PC-9 (cell line): ENCODE measurements around the gene HPS1. TPM values are rescaled to one million over a fixed set of nuclear protein-coding genes. Genes with fewer than 3 reads are reported as not detected.

ENCODE experiments used
- BruUV-seq: library from RNA; stranded (reverse); fragments of 400-500 nt; replicated peaks from 2 replicates; lab custom pipeline; 2021; lab: Mats Ljungman, UMichigan
- CTCF ChIA-PET: fragments of 300-600 bp; sonication (Branson Sonifier 250); formaldehyde crosslinking; loops from one replicate; lab custom pipeline; 2022; ENCODE audit warnings: antibody characterized with exemption; lab: Charles Lee
- POLR2A ChIA-PET: fragments of 300-600 bp; sonication (Branson Sonifier 250); formaldehyde crosslinking; loops from one replicate; lab custom pipeline; 2022; ENCODE audit warnings: antibody characterized with exemption; ENCODE audit not compliant: unreplicated experiment; lab: Charles Lee
- DNase-seq, 2 experiments: peaks; one replicate each; pipeline versions ENCODE4 v3.0.0 to v3.0.0-alpha.2; 2015 to 2022; ENCODE audit warnings: mixed read lengths in 1 of 2
- H2AFZ ChIP-seq: fragments of 200-600 bp; sonication (generic); 2 replicates; pipeline ENCODE4 v1.8.1; 2017; ENCODE audit warnings: antibody characterized with exemption
- H3F3A ChIP-seq: fragments of 200-600 bp; sonication (generic); 2 replicates; pipeline ENCODE4 v1.8.1; 2017; ENCODE audit warnings: antibody characterized with exemption, mild to moderate bottlenecking, low read depth; ENCODE audit not compliant: insufficient read depth
- H3K27ac ChIP-seq: fragments of 200-600 bp; sonication (generic); 2 replicates; pipeline ENCODE4 v1.6.1; 2016; ENCODE audit warnings: mixed run types
- H3K27me3 ChIP-seq: fragments of 200-600 bp; sonication (generic); 2 replicates; pipeline ENCODE4 v1.6.1; 2016; ENCODE audit warnings: low read depth, mixed run types; ENCODE audit not compliant: insufficient read depth
- H3K36me3 ChIP-seq: fragments of 200-600 bp; sonication (generic); 2 replicates; pipeline ENCODE4 v1.6.1; 2016; ENCODE audit warnings: low read depth, mixed run types
- H3K4me1 ChIP-seq: fragments of 200-600 bp; sonication (generic); replicated peaks from 2 replicates; pipeline ENCODE4 v1.6.1; 2016; ENCODE audit warnings: mixed run types; ENCODE audit not compliant: insufficient read depth
- H3K4me2 ChIP-seq: fragments of 200-600 bp; sonication (generic); 2 replicates; pipeline ENCODE4 v1.6.1; 2017; ENCODE audit warnings: mixed run types
- H3K4me3 ChIP-seq: fragments of 200-600 bp; sonication (generic); 2 replicates; pipeline ENCODE4 v1.6.1; 2016; ENCODE audit warnings: mixed run types
- H3K79me2 ChIP-seq: fragments of 200-600 bp; sonication (generic); 2 replicates; pipeline ENCODE4 v1.6.1; 2017; ENCODE audit warnings: low read depth, mixed run types
- H3K9me2 ChIP-seq: fragments of 200-600 bp; sonication (generic); 2 replicates; pipeline ENCODE4 v1.8.1; 2017; ENCODE audit warnings: mild to moderate bottlenecking; ENCODE audit not compliant: insufficient read depth
- H3K9me3 ChIP-seq: fragments of 200-600 bp; sonication (generic); 2 replicates; pipeline ENCODE4 v1.8.1; 2016; ENCODE audit warnings: low read depth; ENCODE audit not compliant: insufficient read depth
- H4K20me1 ChIP-seq: fragments of 200-600 bp; sonication (generic); 2 replicates; pipeline ENCODE4 v1.8.1; 2017; ENCODE audit not compliant: insufficient read depth
- EZH2 ChIP-seq: fragments of 200-600 bp; sonication (generic); IDR thresholded peaks from 2 replicates; pipeline ENCODE4 v1.8.0; 2017; ENCODE audit warnings: antibody characterized with exemption, low read depth
- intact Hi-C: fragments of 100-400 bp; cut with micrococcal nuclease; formaldehyde crosslinking; loops from one replicate; pipeline ENCODE4 v1.10.0; 2022; ENCODE audit not compliant: unreplicated experiment
- total RNA-seq: library from RNA; stranded (reverse); gene quantifications from 2 replicates; pipeline ENCODE4 v1.2.3, GENCODE V29; 2021
- TF ChIP-seq, protein P1 (sequence below): fragments of 200-600 bp; sonication (generic); conservative IDR thresholded peaks from 2 replicates; pipeline ENCODE4 v1.6.1; 2017; ENCODE audit warnings: mixed run types, antibody characterized with exemption, mild to moderate bottlenecking, moderate library complexity

HPS1 gene
- total RNA-seq, 1 experiment from 2014 or later = 43.2 TPM

GRCh38 chr10:98394851-98395440 is 51.8 kb downstream of the HPS1 start:
- Histone ChIP-seq H3K9me3 (no peaks in the 10 kb centered on the region), H3K27ac (no peak overlapping the region), H3K4me1 (no peaks in the 10 kb centered on the region), H3K79me2 (no peaks in the 10 kb centered on the region), H4K20me1 (no peaks in the 10 kb centered on the region), H3F3A (no peaks in the 10 kb centered on the region), H3K9me2 (no peaks in the 10 kb centered on the region), H2AFZ (no peak overlapping the region), H3K27me3 (no peaks in the 10 kb centered on the region), H3K36me3 (no peaks in the 10 kb centered on the region), H3K4me3 (no peak overlapping the region), H3K4me2 (no peak overlapping the region)
- CTCF ChIA-PET = no interaction called here
- POLR2A ChIA-PET = interaction anchor here (0.6 kb wide), 2 partner anchors 9 to 72 kb away, joined by 5 to 12 read pairs; no protein-coding TSS in a partner anchor
- TF ChIP-seq, protein P1, sequence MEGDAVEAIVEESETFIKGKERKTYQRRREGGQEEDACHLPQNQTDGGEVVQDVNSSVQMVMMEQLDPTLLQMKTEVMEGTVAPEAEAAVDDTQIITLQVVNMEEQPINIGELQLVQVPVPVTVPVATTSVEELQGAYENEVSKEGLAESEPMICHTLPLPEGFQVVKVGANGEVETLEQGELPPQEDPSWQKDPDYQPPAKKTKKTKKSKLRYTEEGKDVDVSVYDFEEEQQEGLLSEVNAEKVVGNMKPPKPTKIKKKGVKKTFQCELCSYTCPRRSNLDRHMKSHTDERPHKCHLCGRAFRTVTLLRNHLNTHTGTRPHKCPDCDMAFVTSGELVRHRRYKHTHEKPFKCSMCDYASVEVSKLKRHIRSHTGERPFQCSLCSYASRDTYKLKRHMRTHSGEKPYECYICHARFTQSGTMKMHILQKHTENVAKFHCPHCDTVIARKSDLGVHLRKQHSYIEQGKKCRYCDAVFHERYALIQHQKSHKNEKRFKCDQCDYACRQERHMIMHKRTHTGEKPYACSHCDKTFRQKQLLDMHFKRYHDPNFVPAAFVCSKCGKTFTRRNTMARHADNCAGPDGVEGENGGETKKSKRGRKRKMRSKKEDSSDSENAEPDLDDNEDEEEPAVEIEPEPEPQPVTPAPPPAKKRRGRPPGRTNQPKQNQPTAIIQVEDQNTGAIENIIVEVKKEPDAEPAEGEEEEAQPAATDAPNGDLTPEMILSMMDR = no peak
- no peak for TF ChIP-seq EZH2
- no peak for DNase-seq
- BruUV-seq = no TSS peak
- intact Hi-C loops = no loop called here

- no peak overlapping the region for H3K4me2 ChIP-seq
- BruUV-seq = no TSS peak
- no peak overlapping the region for H2AFZ ChIP-seq
- no peaks in the 10 kb centered on the region for H3F3A ChIP-seq
- H3K4me1 ChIP-seq = no peaks in the 10 kb centered on the region
- intact Hi-C loops = no loop called here
- no peak for DNase-seq
- ChIA-PET POLR2A (no interaction called here), CTCF (no interaction called here)
- no peaks in the 10 kb centered on the region for H3K27me3 ChIP-seq
- no peaks in the 10 kb centered on the region for H3K9me2 ChIP-seq
- H3K4me3 ChIP-seq = no peak overlapping the region
- no peaks in the 10 kb centered on the region for H3K79me2 ChIP-seq
- TF ChIP-seq, protein P1 = no peak
- no peak for TF ChIP-seq EZH2
- H3K9me3 ChIP-seq = no peaks in the 10 kb centered on the region
- no peak overlapping the region for H3K27ac ChIP-seq
- no peaks in the 10 kb centered on the region for H4K20me1 ChIP-seq
- no peaks in the 10 kb centered on the region for H3K36me3 ChIP-seq
Measured at GRCh38 chr10:98391578-98391991, 55.1 kb downstream of the HPS1 start.

- ChIA-PET POLR2A (no interaction called here), CTCF (no interaction called here)
- no peak overlapping the region for H3K27ac ChIP-seq
- no peaks in the 10 kb centered on the region for H3F3A ChIP-seq
- no peaks in the 10 kb centered on the region for H3K9me3 ChIP-seq
- H4K20me1 ChIP-seq = no peaks in the 10 kb centered on the region
- no peaks in the 10 kb centered on the region for H3K36me3 ChIP-seq
- intact Hi-C loops = no loop called here
- H3K27me3 ChIP-seq = no peaks in the 10 kb centered on the region
- H2AFZ ChIP-seq = no peak overlapping the region
- no peaks in the 10 kb centered on the region for H3K79me2 ChIP-seq
- BruUV-seq = no TSS peak
- TF ChIP-seq EZH2 = no peak
- TF ChIP-seq, protein P1 = no peak
- no peaks in the 10 kb centered on the region for H3K4me1 ChIP-seq
- H3K4me3 ChIP-seq = no peak overlapping the region
- no peaks in the 10 kb centered on the region for H3K9me2 ChIP-seq
- H3K4me2 ChIP-seq = no peak overlapping the region
- DNase-seq = no peak
Measured at GRCh38 chr10:98391065-98391464, 55.7 kb downstream of the HPS1 start.
